ENCODE data around the gene MB21D2.
"Not testable (repeated sequence)": the region's sequence is repeated elsewhere in the genome, so short reads cannot be mapped to it uniquely, and the experiment has no call there.

MB21D2 gene
- long read RNA-seq, donor 1, transcript MB21D2-201 (2 exons, 3,368 nt), result major isoform, 6 of 6 reads
- long read RNA-seq, donor 1, partial matches to known transcripts, result 0 of 6 reads
- long read RNA-seq, donor 1, other reads (novel, unspliced or antisense), result 0 of 6 reads
- long read RNA-seq, donor 2, partial matches to known transcripts, result 0 of 4 reads
- long read RNA-seq, donor 2, other reads (novel, unspliced or antisense), result 0 of 4 reads
- long read RNA-seq, donor 3, partial matches to known transcripts, result 0 of 4 reads
- long read RNA-seq, donor 3, other reads (novel, unspliced or antisense), result 0 of 4 reads
- long read RNA-seq, donor 4, transcript MB21D2-201 (2 exons, 3,368 nt), result major isoform, 6 of 6 reads
- long read RNA-seq, donor 4, partial matches to known transcripts, result 0 of 6 reads
- long read RNA-seq, donor 4, other reads (novel, unspliced or antisense), result 0 of 6 reads
- long read RNA-seq, donor 5, partial matches to known transcripts, result 0 of 2 reads
- long read RNA-seq, donor 5, other reads (novel, unspliced or antisense), result 0 of 2 reads
- long read RNA-seq, donor 6, transcript MB21D2-201 (2 exons, 3,368 nt), result major isoform, 8 of 8 reads
- long read RNA-seq, donor 6, partial matches to known transcripts, result 0 of 8 reads
- long read RNA-seq, donor 6, other reads (novel, unspliced or antisense), result 0 of 8 reads
- long read RNA-seq, donor 7, transcript MB21D2-201 (2 exons, 3,368 nt), result major isoform, 9 of 9 reads
- long read RNA-seq, donor 7, partial matches to known transcripts, result 0 of 9 reads
- long read RNA-seq, donor 7, other reads (novel, unspliced or antisense), result 0 of 9 reads
- long read RNA-seq, donor 8, transcript MB21D2-201 (2 exons, 3,368 nt), result major isoform, 9 of 9 reads
- long read RNA-seq, donor 8, partial matches to known transcripts, result 0 of 9 reads
- long read RNA-seq, donor 8, other reads (novel, unspliced or antisense), result 0 of 9 reads

- DNase-seq, result peak; percentile 94
These were observed at the start of gene MB21D2 for GRCh38 chr3:192917404-192918274. Gene MB21D2, minus strand, starts transcription at chr3:192917856. Its CDS starts 16 bp downstream, at chr3:192917840.

- DNase-seq, result not testable (repeated sequence)
These were observed 47.5 kb upstream of the MB21D2 start for GRCh38 chr3:192964959-192965719.

- DNase-seq, result no peak
These were observed 42.1 kb upstream of the MB21D2 start for GRCh38 chr3:192959773-192960172.

GRCh38 chr3:192958219-192958872 is 40.7 kb upstream of the MB21D2 start:
- DNase-seq, result no peak

- DNase-seq, result no peak
These were observed 39.9 kb upstream of the MB21D2 start for GRCh38 chr3:192957441-192958021.

GRCh38 chr3:192953926-192954325 is 36.3 kb upstream of the MB21D2 start:
- no peak for DNase-seq

- no peak for DNase-seq
These were observed 29.8 kb upstream of the MB21D2 start for GRCh38 chr3:192947421-192947820.

- DNase-seq, result no peak
These were observed 25.7 kb upstream of the MB21D2 start for GRCh38 chr3:192943393-192943792.

- no peak for DNase-seq
These were observed 25.0 kb upstream of the MB21D2 start for GRCh38 chr3:192942625-192943024.

- no peak for DNase-seq
These were observed 22.5 kb upstream of the MB21D2 start for GRCh38 chr3:192940129-192940528.

- DNase-seq, result no peak
These were observed 17.8 kb upstream of the MB21D2 start for GRCh38 chr3:192935441-192935840.

GRCh38 chr3:192933779-192934460 is 16.3 kb upstream of the MB21D2 start:
- DNase-seq, result no peak

- DNase-seq, result no peak
These were observed 15.6 kb upstream of the MB21D2 start for GRCh38 chr3:192933259-192933658.

- no peak for DNase-seq
These were observed 14.2 kb upstream of the MB21D2 start for GRCh38 chr3:192931825-192932224.

GRCh38 chr3:192930577-192930976 is 12.9 kb upstream of the MB21D2 start:
- DNase-seq, result no peak

- no peak for DNase-seq
These were observed 12.3 kb upstream of the MB21D2 start for GRCh38 chr3:192929755-192930547.

GRCh38 chr3:192929146-192929545 is 11.5 kb upstream of the MB21D2 start:
- DNase-seq, result no peak

GRCh38 chr3:192928720-192929119 is 11.1 kb upstream of the MB21D2 start:
- no peak for DNase-seq

GRCh38 chr3:192928016-192928415 is 10.4 kb upstream of the MB21D2 start:
- no peak for DNase-seq
